ENCODE data around the gene FRS3. TPM values are rescaled to one million over a fixed set of nuclear protein-coding genes. Genes with fewer than 3 reads are reported as not detected.

The FRS3 gene
- total and polyA plus RNA-seq, 5 donors from 2014 or later: 1.3 to 6.4 (median 1.5) TPM

DNA sequence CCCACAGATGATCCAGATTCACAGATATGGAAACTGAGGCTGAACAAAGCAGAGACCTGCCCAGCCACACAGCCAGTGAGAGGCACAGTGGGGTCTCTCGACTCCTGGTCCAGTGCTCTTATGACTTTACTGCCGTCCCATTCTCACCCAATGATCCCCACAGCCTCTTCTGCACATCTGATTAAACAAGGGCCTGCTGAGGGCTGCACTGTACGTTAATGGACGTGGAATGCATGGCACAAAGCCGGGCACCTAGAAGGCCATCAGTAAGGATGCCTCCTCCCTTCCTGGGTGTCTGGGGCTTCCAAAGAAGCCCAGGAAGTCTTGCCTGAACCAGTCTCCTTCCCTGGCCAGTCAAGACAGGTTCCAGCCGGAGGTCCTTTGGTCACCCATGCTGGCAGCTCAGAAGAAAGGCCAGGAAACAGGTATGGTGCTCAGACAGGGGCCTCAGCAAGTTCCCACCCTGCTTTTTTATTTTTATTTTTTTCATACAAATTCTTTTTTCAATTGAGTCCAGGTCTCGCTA is 48.1 kb downstream of the FRS3 start:
- Mint-ChIP-seq H3K36me3 (no peaks in the 10 kb centered on the region), H3K4me1 (peaks cover 0 to 70% (median 23%) of the 10 kb centered on the region in 4 donors), H3K4me3 (peak overlapping the region in 1 of 4 donors; percentile 52), H3K9me3 (no peaks in the 10 kb centered on the region), H3K27ac (peak overlapping the region in 1 of 3 donors; percentile 42), H3K27me3 (no peaks in the 10 kb centered on the region)
- DNase-seq: no peak
- Histone ChIP-seq H3K9me3 (ENCODE audit: control insufficient read depth in 2 of 2, low read length in 2 of 2) (no peaks in the 10 kb centered on the region), H3K27ac (ENCODE audit: insufficient read depth, low read length, poor library complexity, severe bottlenecking) (peak overlapping the region; percentile 19), H3K4me3 (ENCODE audit: low read depth, low read length) (no peak overlapping the region), H3K27me3 (ENCODE audit: control insufficient read depth, insufficient read depth, low read length) (no peaks in the 10 kb centered on the region), H3K36me3 (ENCODE audit: control insufficient read depth, insufficient read depth, low read length) (peaks cover 2% of the 10 kb centered on the region), H3K4me1 (ENCODE audit: control insufficient read depth, insufficient read depth, low read length, poor library complexity, severe bottlenecking) (peaks cover 47% of the 10 kb centered on the region)
- ATAC-seq (ENCODE audit: low read depth in 2 of 2): no peak

DNA sequence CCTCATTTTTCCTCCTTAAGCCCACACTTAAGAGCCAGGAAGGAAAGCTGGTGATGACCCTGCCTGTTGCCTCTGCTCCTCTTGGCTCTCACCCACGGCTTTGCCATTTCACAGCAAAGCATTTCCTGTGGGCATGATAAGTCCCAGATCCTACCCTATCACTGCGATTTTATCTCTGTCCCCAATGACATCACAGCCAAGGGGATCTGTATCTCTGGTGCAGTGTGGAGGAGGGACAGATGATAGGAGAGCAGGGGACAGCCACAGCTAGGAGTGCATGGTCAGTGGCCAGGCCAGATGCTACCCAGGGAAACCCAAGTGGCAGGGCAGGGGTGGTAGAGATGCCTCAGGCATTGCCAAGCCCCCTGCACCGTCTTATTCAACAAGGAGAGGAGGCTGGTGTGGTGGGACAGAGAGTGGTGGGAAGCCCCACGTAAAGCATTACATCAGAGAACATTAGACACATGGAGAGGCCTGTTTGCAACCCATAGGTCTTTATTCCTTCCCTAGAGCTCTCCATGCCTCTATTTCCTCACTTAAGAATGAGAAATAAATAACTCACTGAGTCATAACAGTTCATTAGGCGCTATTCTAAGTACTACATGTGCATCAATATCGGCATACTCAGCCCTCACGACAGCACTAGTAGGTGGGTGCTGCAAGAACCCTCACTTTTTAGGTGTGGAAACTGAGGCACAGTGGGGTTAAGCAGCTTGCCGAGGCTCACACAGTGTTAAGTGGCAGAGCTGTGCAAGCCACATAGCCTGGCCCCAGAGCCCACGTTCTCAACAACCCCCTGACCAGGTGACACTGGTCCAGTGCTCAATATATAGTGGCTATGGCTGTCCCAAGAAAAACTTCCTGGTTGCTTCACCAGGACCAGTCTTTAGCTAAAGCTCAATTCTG is 48.9 kb downstream of the FRS3 start:
- no peak overlapping the region for H3K27ac ChIP-seq (ENCODE audit: insufficient read depth, low read length, poor library complexity, severe bottlenecking)
- no peaks in the 10 kb centered on the region for H3K36me3 Mint-ChIP-seq

DNA sequence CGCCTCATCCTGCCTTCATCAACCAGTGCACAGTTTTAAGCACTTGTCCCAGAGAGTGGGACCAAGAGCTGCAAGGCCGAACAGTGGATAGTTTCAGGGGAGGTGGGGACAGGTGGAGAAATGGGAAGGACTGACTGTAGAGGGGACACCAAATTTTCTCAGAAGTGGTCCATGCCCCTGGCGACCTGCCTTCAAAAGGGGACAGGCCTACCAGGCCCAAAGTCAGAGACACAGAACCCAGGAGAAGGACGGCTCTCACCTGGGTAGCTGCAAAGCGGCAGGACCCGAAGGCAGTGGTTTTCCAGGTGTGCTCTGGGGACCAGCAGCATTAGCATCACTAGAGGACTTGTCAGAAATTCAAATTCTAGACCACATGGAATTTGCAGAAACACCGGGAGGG is 50.1 kb downstream of the FRS3 start:
- Histone ChIP-seq H3K9me3 (ENCODE audit: control insufficient read depth in 2 of 2, low read length in 2 of 2) (no peaks in the 10 kb centered on the region), H3K4me3 (ENCODE audit: low read depth, low read length) (no peak overlapping the region), H3K27me3 (ENCODE audit: control insufficient read depth, insufficient read depth, low read length) (no peaks in the 10 kb centered on the region), H3K4me1 (ENCODE audit: control insufficient read depth, insufficient read depth, low read length, poor library complexity, severe bottlenecking) (peaks cover 45% of the 10 kb centered on the region), H3K36me3 (ENCODE audit: control insufficient read depth, insufficient read depth, low read length) (peaks cover 2% of the 10 kb centered on the region), H3K27ac (ENCODE audit: insufficient read depth, low read length, poor library complexity, severe bottlenecking) (no peak overlapping the region)
- ATAC-seq (ENCODE audit: low read depth in 2 of 2) (no peak), DNase-seq (no peak)
- H3K27ac Mint-ChIP-seq: no peak overlapping the region
- no peaks in the 10 kb centered on the region for H3K36me3 Mint-ChIP-seq
- no peak overlapping the region for H3K4me3 Mint-ChIP-seq
- H3K27me3 Mint-ChIP-seq: no peaks in the 10 kb centered on the region
- H3K4me1 Mint-ChIP-seq: peaks cover 6 to 64% (median 23%) of the 10 kb centered on the region in 4 donors
- H3K9me3 Mint-ChIP-seq: no peaks in the 10 kb centered on the region

More for the DNA sequence above, 48.9 kb downstream of the FRS3 start:
- Histone ChIP-seq H3K9me3 (ENCODE audit: control insufficient read depth in 2 of 2, low read length in 2 of 2) (no peaks in the 10 kb centered on the region), H3K27me3 (ENCODE audit: control insufficient read depth, insufficient read depth, low read length) (no peaks in the 10 kb centered on the region), H3K36me3 (ENCODE audit: control insufficient read depth, insufficient read depth, low read length) (peaks cover 2% of the 10 kb centered on the region), H3K4me3 (ENCODE audit: low read depth, low read length) (no peak overlapping the region), H3K4me1 (ENCODE audit: control insufficient read depth, insufficient read depth, low read length, poor library complexity, severe bottlenecking) (peaks cover 48% of the 10 kb centered on the region)
- H3K4me1 Mint-ChIP-seq: peaks cover under 1 to 68% (median 23%) of the 10 kb centered on the region in 4 donors
- DNase-seq (peak in 1 of 3 donors; percentile 7), ATAC-seq (ENCODE audit: low read depth in 2 of 2) (no peak)
- H3K4me3 Mint-ChIP-seq: peak overlapping the region in 2 of 4 donors; percentile 18 to 52
- no peaks in the 10 kb centered on the region for H3K9me3 Mint-ChIP-seq
- H3K27me3 Mint-ChIP-seq: no peaks in the 10 kb centered on the region
- H3K27ac Mint-ChIP-seq: peak overlapping the region in 1 of 3 donors; percentile 42

DNA sequence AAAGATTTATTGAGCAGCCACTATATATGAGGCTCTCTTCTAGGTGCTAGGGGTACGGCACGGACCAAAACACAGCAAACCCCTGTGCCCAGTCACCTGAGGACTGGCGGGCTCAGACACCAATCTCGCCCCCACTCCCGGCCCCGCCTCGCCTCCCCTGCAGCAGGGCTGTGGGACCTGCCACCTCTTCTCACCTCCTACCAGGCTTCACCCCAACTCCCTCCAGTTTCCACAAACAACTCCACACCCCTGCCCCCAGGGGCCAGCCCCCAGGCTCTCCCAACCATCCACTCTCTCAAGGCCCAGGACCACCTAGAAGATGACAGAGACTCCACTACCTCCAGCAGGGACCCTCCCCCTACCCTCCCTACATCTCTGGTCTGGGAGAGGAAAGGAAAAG is 50.7 kb downstream of the FRS3 start:
- H3K4me3 ChIP-seq (ENCODE audit: low read depth, low read length): no peak overlapping the region
- ATAC-seq (ENCODE audit: low read depth in 2 of 2): no peak
- no peak for DNase-seq

DNA sequence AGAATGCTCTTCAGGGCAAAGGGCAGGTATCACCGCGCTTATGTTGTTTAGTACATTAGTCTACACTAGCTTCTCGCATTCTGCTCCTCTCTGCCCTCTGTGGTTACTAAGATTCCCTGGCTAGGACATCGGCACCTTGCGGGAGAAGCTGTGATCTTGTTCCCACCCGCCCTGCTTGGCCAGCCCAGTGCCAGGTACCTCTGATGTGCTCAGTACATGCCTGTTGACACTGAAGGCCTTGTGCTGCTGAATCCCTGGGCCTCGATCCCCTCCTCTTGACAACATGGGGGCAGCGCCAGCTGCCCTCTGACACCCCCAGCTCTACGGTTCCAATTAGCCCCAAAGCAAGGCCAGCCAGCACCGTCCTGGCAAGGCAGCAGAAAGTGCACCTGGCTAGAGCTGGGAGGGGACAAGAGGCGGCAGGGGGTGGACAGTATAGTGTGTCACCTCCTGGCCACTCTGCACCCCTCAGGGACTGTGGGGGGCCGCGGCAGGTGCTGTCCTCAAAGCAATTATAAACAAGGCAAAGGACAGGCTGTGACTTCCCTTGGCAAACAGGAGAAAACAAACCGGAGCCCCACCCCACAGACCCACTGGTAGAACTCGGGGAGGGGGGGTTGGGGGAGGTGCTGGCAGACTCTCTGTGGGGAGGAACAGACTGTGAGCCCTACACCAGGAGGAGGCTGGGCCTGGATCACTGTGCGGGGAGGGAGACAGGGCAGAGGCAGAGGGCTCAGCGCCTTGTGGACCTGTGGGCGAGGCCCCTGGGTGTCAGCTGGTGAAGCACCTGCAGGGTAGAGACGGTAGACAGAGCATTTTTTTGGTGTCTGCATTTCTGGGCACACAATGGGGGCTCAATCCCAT is 51.4 kb downstream of the FRS3 start:
- Histone ChIP-seq H3K27ac (ENCODE audit: insufficient read depth, low read length, poor library complexity, severe bottlenecking) (no peak overlapping the region), H3K4me1 (ENCODE audit: control insufficient read depth, insufficient read depth, low read length, poor library complexity, severe bottlenecking) (peaks cover 36% of the 10 kb centered on the region), H3K27me3 (ENCODE audit: control insufficient read depth, insufficient read depth, low read length) (no peaks in the 10 kb centered on the region), H3K9me3 (ENCODE audit: control insufficient read depth in 2 of 2, low read length in 2 of 2) (no peaks in the 10 kb centered on the region), H3K36me3 (ENCODE audit: control insufficient read depth, insufficient read depth, low read length) (peaks cover 2% of the 10 kb centered on the region), H3K4me3 (ENCODE audit: low read depth, low read length) (no peak overlapping the region)
- no peak for ATAC-seq (ENCODE audit: low read depth in 2 of 2)
- H3K4me3 Mint-ChIP-seq: no peak overlapping the region
- H3K36me3 Mint-ChIP-seq: no peaks in the 10 kb centered on the region
- DNase-seq: peak in 1 of 3 donors; percentile 11
- no peak overlapping the region for H3K27ac Mint-ChIP-seq
- peaks cover 6 to 57% (median 23%) of the 10 kb centered on the region in 4 donors for H3K4me1 Mint-ChIP-seq
- no peaks in the 10 kb centered on the region for H3K9me3 Mint-ChIP-seq
- H3K27me3 Mint-ChIP-seq: no peaks in the 10 kb centered on the region

More for the DNA sequence above, 50.7 kb downstream of the FRS3 start:
- Mint-ChIP-seq H3K36me3 (no peaks in the 10 kb centered on the region), H3K4me3 (no peak overlapping the region), H3K4me1 (peaks cover 6 to 64% (median 24%) of the 10 kb centered on the region in 4 donors), H3K27ac (peak overlapping the region in 2 of 3 donors; percentile 52 to 73), H3K27me3 (no peaks in the 10 kb centered on the region), H3K9me3 (no peaks in the 10 kb centered on the region)
- Histone ChIP-seq H3K27ac (ENCODE audit: insufficient read depth, low read length, poor library complexity, severe bottlenecking) (no peak overlapping the region), H3K27me3 (ENCODE audit: control insufficient read depth, insufficient read depth, low read length) (no peaks in the 10 kb centered on the region), H3K4me1 (ENCODE audit: control insufficient read depth, insufficient read depth, low read length, poor library complexity, severe bottlenecking) (peaks cover 42% of the 10 kb centered on the region), H3K36me3 (ENCODE audit: control insufficient read depth, insufficient read depth, low read length) (peaks cover 2% of the 10 kb centered on the region), H3K9me3 (ENCODE audit: control insufficient read depth in 2 of 2, low read length in 2 of 2) (no peaks in the 10 kb centered on the region)

DNA sequence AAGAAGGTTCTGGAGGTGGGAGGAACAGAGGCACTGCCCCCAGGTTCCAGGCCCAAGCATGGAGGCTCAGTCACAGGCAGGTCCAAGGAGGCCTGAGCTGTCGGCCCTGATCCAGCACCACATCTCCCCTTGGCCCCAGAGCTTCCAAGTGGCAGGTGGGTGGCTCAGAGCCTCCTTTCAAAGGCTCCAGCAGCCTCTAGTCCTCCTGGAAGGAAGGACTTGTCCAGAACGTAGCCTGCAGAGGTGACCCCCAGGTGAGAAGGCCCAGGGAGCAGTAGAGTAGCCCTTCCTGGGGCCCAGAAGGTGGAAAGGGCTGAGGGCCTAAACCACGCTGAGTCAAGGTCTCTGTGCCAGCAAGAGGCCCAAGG is 52.0 kb downstream of the FRS3 start:
- Histone ChIP-seq H3K27ac (ENCODE audit: insufficient read depth, low read length, poor library complexity, severe bottlenecking) (no peak overlapping the region), H3K4me3 (ENCODE audit: low read depth, low read length) (no peak overlapping the region)
- peak overlapping the region in 1 of 3 donors; percentile 86 for H3K27ac Mint-ChIP-seq

DNA sequence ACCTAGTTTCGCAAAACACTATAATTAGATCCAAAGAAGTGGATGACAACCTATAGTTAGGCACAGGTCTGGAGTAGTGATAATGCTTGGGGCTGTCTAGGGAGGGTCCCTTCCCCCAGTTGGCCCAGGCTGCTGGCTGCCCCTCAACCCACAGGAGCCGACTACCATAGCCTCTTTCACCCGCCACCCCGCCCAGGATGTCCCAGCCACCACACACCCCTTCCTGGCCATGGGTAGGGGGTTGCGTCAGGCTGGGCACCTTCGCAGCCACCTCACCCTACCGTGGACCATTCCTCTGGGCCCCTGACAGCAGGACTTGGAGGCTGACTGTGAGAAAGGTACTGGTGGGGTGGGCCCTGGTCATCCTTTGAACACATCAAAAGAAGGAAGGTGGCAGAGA is 52.8 kb downstream of the FRS3 start:
- H3K4me1 Mint-ChIP-seq: peaks cover 6 to 46% (median 15%) of the 10 kb centered on the region in 4 donors
- Histone ChIP-seq H3K9me3 (ENCODE audit: control insufficient read depth in 2 of 2, low read length in 2 of 2) (no peaks in the 10 kb centered on the region), H3K27me3 (ENCODE audit: control insufficient read depth, insufficient read depth, low read length) (no peaks in the 10 kb centered on the region), H3K4me3 (ENCODE audit: low read depth, low read length) (no peak overlapping the region), H3K4me1 (ENCODE audit: control insufficient read depth, insufficient read depth, low read length, poor library complexity, severe bottlenecking) (peaks cover 22% of the 10 kb centered on the region), H3K27ac (ENCODE audit: insufficient read depth, low read length, poor library complexity, severe bottlenecking) (no peak overlapping the region), H3K36me3 (ENCODE audit: control insufficient read depth, insufficient read depth, low read length) (peaks cover 2% of the 10 kb centered on the region)
- no peaks in the 10 kb centered on the region for H3K27me3 Mint-ChIP-seq
- DNase-seq (peak in 1 of 3 donors; percentile 20), ATAC-seq (ENCODE audit: low read depth in 2 of 2) (no peak)
- peak overlapping the region; percentile 38 to 62 (median 45) for H3K27ac Mint-ChIP-seq
- H3K4me3 Mint-ChIP-seq: peak overlapping the region in 3 of 4 donors; percentile 47 to 57 (median 50)
- H3K9me3 Mint-ChIP-seq: no peaks in the 10 kb centered on the region
- H3K36me3 Mint-ChIP-seq: no peaks in the 10 kb centered on the region

More for the DNA sequence above, 52.0 kb downstream of the FRS3 start:
- H3K4me3 Mint-ChIP-seq: peak overlapping the region in 1 of 4 donors; percentile 47
- Histone ChIP-seq H3K36me3 (ENCODE audit: control insufficient read depth, insufficient read depth, low read length) (peaks cover 2% of the 10 kb centered on the region), H3K9me3 (ENCODE audit: control insufficient read depth in 2 of 2, low read length in 2 of 2) (no peaks in the 10 kb centered on the region), H3K27me3 (ENCODE audit: control insufficient read depth, insufficient read depth, low read length) (no peaks in the 10 kb centered on the region), H3K4me1 (ENCODE audit: control insufficient read depth, insufficient read depth, low read length, poor library complexity, severe bottlenecking) (peaks cover 30% of the 10 kb centered on the region)
- H3K9me3 Mint-ChIP-seq: no peaks in the 10 kb centered on the region
- DNase-seq (no peak), ATAC-seq (ENCODE audit: low read depth in 2 of 2) (no peak)
- no peaks in the 10 kb centered on the region for H3K36me3 Mint-ChIP-seq
- no peaks in the 10 kb centered on the region for H3K27me3 Mint-ChIP-seq
- H3K4me1 Mint-ChIP-seq: peaks cover 6 to 51% (median 20%) of the 10 kb centered on the region in 4 donors

Data from CD4-positive, CD25-positive, alpha-beta regulatory T cell (primary cell).